Neural cell (in vitro differentiated cells): Measurements from ENCODE around the gene ADGRA1. TPM values are rescaled to one million over a fixed set of nuclear protein-coding genes. Genes with fewer than 3 reads are reported as not detected.

Experiments
- H2AFZ ChIP-seq: fragments of 200-600, 300-800 bp; sonication (generic), shearing (Covaris generic); 2 replicates; pipeline ENCODE4 v1.6.0; 2014; ENCODE audit warnings: low read depth, mild to moderate bottlenecking, antibody characterized with exemption, low read length, moderate library complexity
- H3F3A ChIP-seq: fragments of 200-600 bp; shearing (Covaris generic); 2 replicates; pipeline ENCODE4 v1.6.1; 2016; ENCODE audit warnings: mild to moderate bottlenecking, moderate library complexity, mixed read lengths, antibody characterized with exemption, low read length; ENCODE audit not compliant: insufficient read depth, poor library complexity, severe bottlenecking
- H3K27ac ChIP-seq: fragments of 200-600, 300-800 bp; sonication (generic), shearing (Covaris generic); 2 replicates; pipeline ENCODE4 v1.5.1; 2014; ENCODE audit warnings: mild to moderate bottlenecking, low read length, moderate library complexity
- H3K27me3 ChIP-seq: fragments of 300-800, 200-600 bp; sonication (generic), shearing (Covaris generic); 2 replicates; pipeline ENCODE4 v1.6.0; 2014; ENCODE audit warnings: mild to moderate bottlenecking, low read depth, low read length, moderate library complexity; ENCODE audit not compliant: insufficient read depth
- H3K36me3 ChIP-seq: fragments of 300-800, 200-600 bp; sonication (generic), shearing (Covaris generic); 2 replicates; pipeline ENCODE4 v1.5.1; 2014; ENCODE audit warnings: mild to moderate bottlenecking, antibody characterized with exemption, low read length, moderate library complexity; ENCODE audit not compliant: insufficient read depth
- H3K4me2 ChIP-seq: fragments of 300-800, 200-600 bp; sonication (generic), shearing (Covaris generic); 2 replicates; pipeline ENCODE4 v1.6.0; 2014; ENCODE audit warnings: mild to moderate bottlenecking, low read length
- H3K4me3 ChIP-seq: fragments of 300-800, 200-600 bp; sonication (generic), shearing (Covaris generic); 2 replicates; pipeline ENCODE4 v1.5.1; 2014; ENCODE audit warnings: mild to moderate bottlenecking, low read length, moderate library complexity
- H3K79me2 ChIP-seq: fragments of 200-600 bp; shearing (Covaris generic); replicated peaks from 2 replicates; pipeline ENCODE4 v1.6.0; 2014; ENCODE audit warnings: mild to moderate bottlenecking, low read length, moderate library complexity; ENCODE audit not compliant: insufficient read depth
- H3K9ac ChIP-seq: fragments of 300-800, 200-600 bp; sonication (generic), shearing (Covaris generic); 2 replicates; pipeline ENCODE4 v1.6.1; 2016; ENCODE audit warnings: mild to moderate bottlenecking, low read length, mixed read lengths
- H3K9me2 ChIP-seq: fragments of 200-600 bp; shearing (Covaris generic); 2 replicates; pipeline ENCODE4 v1.6.1; 2016; ENCODE audit warnings: mild to moderate bottlenecking, low read length, mixed read lengths; ENCODE audit not compliant: insufficient read depth
- H3K9me3 ChIP-seq: fragments of 200-600, 300-800 bp; sonication (generic), shearing (Covaris generic); 2 replicates; pipeline ENCODE4 v1.6.1; 2016; ENCODE audit warnings: mild to moderate bottlenecking, mixed run types, low read length, moderate library complexity, mixed read lengths
- H4K20me1 ChIP-seq: fragments of 200-600 bp; shearing (Covaris generic); 2 replicates; pipeline ENCODE4 v1.6.1; 2016; ENCODE audit warnings: mild to moderate bottlenecking, mixed run types; ENCODE audit not compliant: insufficient read depth
- CTCF ChIP-seq: fragments of 450-650 bp; IDR thresholded peaks from 2 replicates; pipeline ENCODE4 v1.5.1; 2014; ENCODE audit warnings: antibody characterized with exemption, mild to moderate bottlenecking, moderate library complexity; ENCODE audit not compliant: poor library complexity, severe bottlenecking
- EP300 ChIP-seq: fragments of 450-650 bp; conservative IDR thresholded peaks from 2 replicates; pipeline ENCODE4 v1.6.1; 2014; ENCODE audit warnings: antibody characterized with exemption, mild to moderate bottlenecking, moderate library complexity; ENCODE audit not compliant: poor library complexity, severe bottlenecking
- EZH2 ChIP-seq: fragments of 200-600, 300-800 bp; shearing (Covaris generic), sonication (generic); IDR thresholded peaks from 2 replicates; pipeline ENCODE4 v1.6.1; 2014; ENCODE audit warnings: antibody characterized with exemption, low read length, borderline replicate concordance, mild to moderate bottlenecking; ENCODE audit not compliant: insufficient read depth, poor library complexity, severe bottlenecking
- MXI1 ChIP-seq: fragments of 450-650 bp; conservative IDR thresholded peaks from 2 replicates; pipeline ENCODE4 v1.6.1; 2014; ENCODE audit warnings: antibody characterized with exemption, mild to moderate bottlenecking; ENCODE audit not compliant: poor library complexity, severe bottlenecking
- POLR2AphosphoS5 ChIP-seq: IDR thresholded peaks from 2 replicates; pipeline ENCODE4 v1.6.1; 2012
- RAD21 ChIP-seq: fragments of 450-650 bp; conservative IDR thresholded peaks from 2 replicates; pipeline ENCODE4 v1.6.1; 2014; ENCODE audit warnings: antibody characterized with exemption, mild to moderate bottlenecking, moderate library complexity
- REST ChIP-seq: IDR thresholded peaks from 2 replicates; pipeline ENCODE4 v1.6.1; 2012; ENCODE audit warnings: borderline replicate concordance
- SMC3 ChIP-seq: fragments of 450-650 bp; conservative IDR thresholded peaks from 2 replicates; pipeline ENCODE4 v1.6.1; 2014; ENCODE audit warnings: antibody characterized with exemption, mild to moderate bottlenecking, moderate library complexity; ENCODE audit not compliant: poor library complexity
- TAF1 ChIP-seq: IDR thresholded peaks from 2 replicates; pipeline ENCODE4 v1.6.1; 2012; ENCODE audit warnings: low read depth
- polyA plus RNA-seq: library from polyadenylated mRNA; depleted of rRNA; stranded (reverse); fragments of >200 nt; gene quantifications from 2 replicates; pipeline ENCODE4 v1.2.3, GENCODE V29; 2014

Gene ADGRA1
- polyA plus RNA-seq, 1 donor from 2014 or later: 2.2 TPM

GRCh38 chr10:133040198-133040597 is 47.5 kb upstream of the ADGRA1 start:
- H2AFZ ChIP-seq: no peak overlapping the region
- no peak overlapping the region for H3K9ac ChIP-seq
- H3K27me3 ChIP-seq: no peaks in the 10 kb centered on the region
- H3K4me2 ChIP-seq: no peak overlapping the region
- no peak overlapping the region for H3K4me3 ChIP-seq
- no peaks in the 10 kb centered on the region for H3K36me3 ChIP-seq
- no peak overlapping the region for H3K27ac ChIP-seq
- no peaks in the 10 kb centered on the region for H3K79me2 ChIP-seq
- H3K9me2 ChIP-seq: no peaks in the 10 kb centered on the region
- TF ChIP-seq EZH2 (no peak), EP300 (no peak), TAF1 (no peak), RAD21 (no peak), CTCF (no peak), REST (no peak), POLR2AphosphoS5 (no peak), MXI1 (no peak), SMC3 (no peak)
- no peaks in the 10 kb centered on the region for H3K9me3 ChIP-seq
- no peaks in the 10 kb centered on the region for H4K20me1 ChIP-seq
- no peaks in the 10 kb centered on the region for H3F3A ChIP-seq

- H3K9me3 ChIP-seq: no peaks in the 10 kb centered on the region
- H3K9ac ChIP-seq: no peak overlapping the region
- H3F3A ChIP-seq: no peaks in the 10 kb centered on the region
- H3K36me3 ChIP-seq: no peaks in the 10 kb centered on the region
- no peak for TF ChIP-seq SMC3
- TF ChIP-seq MXI1: no peak
- TF ChIP-seq CTCF: no peak
- no peak for TF ChIP-seq REST
- TF ChIP-seq POLR2AphosphoS5: no peak
- no peak for TF ChIP-seq EP300
- no peak for TF ChIP-seq TAF1
- no peak for TF ChIP-seq RAD21
- TF ChIP-seq EZH2: no peak
- H3K79me2 ChIP-seq: no peaks in the 10 kb centered on the region
- no peaks in the 10 kb centered on the region for H3K9me2 ChIP-seq
- H3K4me3 ChIP-seq: no peak overlapping the region
- H3K27me3 ChIP-seq: no peaks in the 10 kb centered on the region
- H3K4me2 ChIP-seq: no peak overlapping the region
- H3K27ac ChIP-seq: no peak overlapping the region
- H4K20me1 ChIP-seq: no peaks in the 10 kb centered on the region
- no peak overlapping the region for H2AFZ ChIP-seq
Observed at GRCh38 chr10:133041101-133041500, 46.6 kb upstream of the ADGRA1 start.
